Lung (tissue), 12 donors: ENCODE measurements around the gene LGR4. TPM values are rescaled to one million over a fixed set of nuclear protein-coding genes. Genes with fewer than 3 reads are reported as not detected.

ENCODE experiments used
- ATAC-seq: fragments of 200-7000 bp; cut with Tn5 transposase; one replicate; pipeline ENCODE4 v1.9.1; 2020; ENCODE audit warnings: moderate number of reproducible peaks; ENCODE audit not compliant: insufficient read depth, low FRiP score
- DNase-seq, 3 donors: peaks; one replicate each; pipeline ENCODE4 v3.0.0-alpha.2; 2013 to 2017
- H3K27ac ChIP-seq, 2 donors: one replicate each; pipeline ENCODE4 v1.5.1; 2013; ENCODE audit warnings: mild to moderate bottlenecking in 2 of 2, moderate library complexity in 2 of 2, control low read depth in 1 of 2, inconsistent platforms in 1 of 2, low read depth in 1 of 2, low read length in 1 of 2
- H3K27me3 ChIP-seq, 3 donors: one replicate each; pipeline ENCODE4 v1.5.1; 2013; ENCODE audit warnings: low read length in 2 of 3; ENCODE audit not compliant: control insufficient read depth in 3 of 3, insufficient read depth in 3 of 3
- H3K36me3 ChIP-seq, 4 donors: one replicate each; pipeline ENCODE4 v1.5.1; 2013; ENCODE audit warnings: low read length in 4 of 4, mild to moderate bottlenecking in 1 of 4, moderate library complexity in 1 of 4; ENCODE audit not compliant: control insufficient read depth in 4 of 4, insufficient read depth in 4 of 4
- H3K4me1 ChIP-seq, 5 donors: one replicate each; pipeline ENCODE4 v1.5.1; 2013; ENCODE audit warnings: low read length in 5 of 5, mild to moderate bottlenecking in 2 of 5, moderate library complexity in 1 of 5; ENCODE audit not compliant: control insufficient read depth in 5 of 5, insufficient read depth in 5 of 5
- H3K4me3 ChIP-seq: one replicate; pipeline ENCODE4 v1.5.1; 2013; ENCODE audit warnings: mild to moderate bottlenecking, control low read depth, moderate library complexity
- H3K9ac ChIP-seq, 2 donors: one replicate each; pipeline ENCODE4 v1.5.1; 2013; ENCODE audit warnings: low read length in 2 of 2, control low read depth in 1 of 2; ENCODE audit not compliant: insufficient read depth in 1 of 2
- H3K9me3 ChIP-seq, 4 donors: one replicate each; pipeline ENCODE4 v1.5.1; 2013; ENCODE audit warnings: low read length in 3 of 4, mild to moderate bottlenecking in 1 of 4, moderate library complexity in 1 of 4; ENCODE audit not compliant: control insufficient read depth in 4 of 4, insufficient read depth in 3 of 4
- CTCF ChIP-seq: IDR thresholded peaks from 2 replicates; pipeline ENCODE4 v1.5.1; 2012; ENCODE audit warnings: mild to moderate bottlenecking; ENCODE audit errors: control extremely low read depth, extremely low read depth
- WGBS, 2 donors: extraction: QIAGEN DNeasy Blood & Tissue Kit; methylation state at CpG; one replicate each; pipeline ENCODE4 v1.1.7; 2013; 5-methylcytosine and 5-hydroxymethylcytosine counted together
- polyA plus RNA-seq, 2 donors: library from polyadenylated mRNA; stranded (reverse); fragments of 200-250 nt; gene quantifications; one replicate each; pipeline ENCODE4 v1.2.1, GENCODE V29; 2013
- total RNA-seq, 2 donors: library from RNA; depleted of rRNA in 1 of 2; stranded (reverse); fragments of >200 nt in 1 of 2; gene quantifications; one replicate each; pipeline ENCODE4 v1.2.1, GENCODE V29; 2014 to 2021
- donor health status: control.
- donor health status: control.
- donor health status: Bipolar disorder and iron deficiency.
- donor health status: healthy.
- donor health status: DM: yes; HTN: yes; CAD: no.

Gene LGR4
- total and polyA plus RNA-seq, 4 donors: 2.2 to 29.2 (median 3.7) TPM

- Histone ChIP-seq H3K9me3 (peaks cover 0 to 3% (median 0%) of the 10 kb centered on the region in 4 donors), H3K36me3 (peaks cover 0 to 3% (median 0%) of the 10 kb centered on the region in 4 donors), H3K4me1 (peaks cover 0 to 31% (median 8%) of the 10 kb centered on the region in 5 donors), H3K4me3 (no peak overlapping the region), H3K9ac (no peak overlapping the region), H3K27ac (no peak overlapping the region), H3K27me3 (no peaks in the 10 kb centered on the region)
- WGBS, 2 donors: 71 to 83% methylated on average over 4 of the region's 4 CpGs
- DNase-seq (no peak), ATAC-seq (no peak)
- TF ChIP-seq CTCF: no peak
Observed at GRCh38 chr11:27509908-27510307, 37.3 kb upstream of the LGR4 start.

GRCh38 chr11:27507557-27508322 is 35.1 kb upstream of the LGR4 start:
- H3K27me3 ChIP-seq: no peaks in the 10 kb centered on the region
- no peak for TF ChIP-seq CTCF
- whole genome bisulfite sequencing, 2 donors: 96 to 98% methylated on average over 4 of the region's 4 CpGs
- DNase-seq: no peak
- peaks cover 0 to 25% (median 8%) of the 10 kb centered on the region in 5 donors for H3K4me1 ChIP-seq
- no peak overlapping the region for H3K27ac ChIP-seq
- H3K4me3 ChIP-seq: no peak overlapping the region
- ATAC-seq: no peak
- no peaks in the 10 kb centered on the region for H3K9me3 ChIP-seq
- H3K9ac ChIP-seq: peak overlapping the region in 1 of 2 donors; percentile 90
- peaks cover 0 to 3% (median 0%) of the 10 kb centered on the region in 4 donors for H3K36me3 ChIP-seq

GRCh38 chr11:27506200-27507182 is 33.9 kb upstream of the LGR4 start, which contains the start of gene LIN7C:
LIN7C (minus strand) TSS chr11:27506769; CDS start chr11:27506752, 17 bp downstream.
- Histone ChIP-seq H3K4me3 (peak within 1 kb of the TSS; percentile 99), H3K27ac (peak within 1 kb of the TSS; percentile 89 to 99), H3K9ac (peak within 1 kb of the TSS; percentile 82 to 97), H3K36me3 (peaks cover 0 to 3% (median 0%) of the 10 kb centered on the region in 4 donors), H3K27me3 (no peaks in the 10 kb centered on the region), H3K4me1 (peaks cover 0 to 22% (median 8%) of the 10 kb centered on the region in 5 donors), H3K9me3 (no peaks in the 10 kb centered on the region)
- DNase-seq (peak; percentile 98 to 99 (median 98)), ATAC-seq (peak; percentile 94)
- WGBS, 2 donors: 0 to 1% methylated on average over 60 of the region's 60 CpGs
- TF ChIP-seq CTCF: no peak
